Common myeloid progenitor, CD34-positive (primary cell): ENCODE data around the gene MED15.
"Not testable (repeated sequence)": the region's sequence is repeated elsewhere in the genome, so short reads cannot be mapped to it uniquely, and the experiment has no call there.

ENCODE experiments used
- CTCF ChIA-PET: fragments of 350-600 bp; sonication (Branson Sonifier 250); formaldehyde crosslinking; loops from one replicate; lab custom pipeline; 2021; ENCODE audit warnings: antibody characterized with exemption; lab: Charles Lee
- POLR2A ChIA-PET: fragments of 350-600 bp; sonication (Branson Sonifier 250); formaldehyde crosslinking; loops from one replicate; lab custom pipeline; 2021; ENCODE audit warnings: antibody characterized with exemption; lab: Charles Lee
- DNase-seq, 3 donors: peaks; one replicate each; pipeline versions ENCODE4 v3.0.0 to v3.0.0-alpha.2; 2013
- H3K27ac ChIP-seq, 2 experiments: 1 replicate in 1 of 2; 2 replicates in 1 of 2; pipeline ENCODE4 v1.7.0; 2013; ENCODE audit warnings: inconsistent platforms in 2 of 2, low read length in 2 of 2, mild to moderate bottlenecking in 2 of 2, low read depth in 1 of 2, moderate library complexity in 1 of 2; ENCODE audit not compliant: severe bottlenecking in 2 of 2, insufficient read depth in 1 of 2, poor library complexity in 1 of 2
- H3K27me3 ChIP-seq, 5 experiments: replicated peaks in 2 of 5; 1 replicate in 3 of 5; 2 replicates in 2 of 5; pipeline versions ENCODE4 v1.6.1 to v1.7.0; 2013; ENCODE audit warnings: low read length in 4 of 5, mild to moderate bottlenecking in 2 of 5, moderate library complexity in 2 of 5, inconsistent platforms in 1 of 5; ENCODE audit not compliant: insufficient read depth in 5 of 5, control insufficient read depth in 4 of 5
- H3K36me3 ChIP-seq, 4 experiments: 1 replicate in 2 of 4; 2 replicates in 2 of 4; pipeline versions ENCODE4 v1.6.1 to v1.7.0; 2013; ENCODE audit warnings: low read length in 3 of 4, control low read depth in 1 of 4, mild to moderate bottlenecking in 1 of 4; ENCODE audit not compliant: control insufficient read depth in 4 of 4, insufficient read depth in 4 of 4
- H3K4me1 ChIP-seq, 4 experiments: 1 replicate in 3 of 4; 2 replicates in 1 of 4; pipeline versions ENCODE4 v1.6.1 to v1.7.1; 2013; ENCODE audit warnings: low read length in 3 of 4, mild to moderate bottlenecking in 3 of 4, control low read depth in 1 of 4, inconsistent platforms in 1 of 4, moderate library complexity in 1 of 4; ENCODE audit not compliant: control insufficient read depth in 4 of 4, insufficient read depth in 4 of 4; ENCODE audit errors: control extremely low read depth in 1 of 4
- H3K4me3 ChIP-seq, 7 experiments: 1 replicate in 4 of 7; 2 replicates in 3 of 7; pipeline versions ENCODE4 v1.5.1 to v1.7.0; 2013; ENCODE audit warnings: mild to moderate bottlenecking in 7 of 7, low read length in 6 of 7, moderate library complexity in 6 of 7, inconsistent platforms in 2 of 7, low read depth in 2 of 7, control low read depth in 1 of 7; ENCODE audit not compliant: insufficient read depth in 4 of 7, control insufficient read depth in 1 of 7; ENCODE audit errors: extremely low read depth in 1 of 7
- H3K9me3 ChIP-seq, 5 experiments: 1 replicate in 4 of 5; 2 replicates in 1 of 5; pipeline versions ENCODE4 v1.6.1 to v1.7.1; 2013; ENCODE audit warnings: low read length in 4 of 5, mild to moderate bottlenecking in 2 of 5, inconsistent platforms in 1 of 5, low read depth in 1 of 5, moderate library complexity in 1 of 5; ENCODE audit not compliant: control insufficient read depth in 4 of 5, insufficient read depth in 2 of 5; ENCODE audit errors: control extremely low read depth in 1 of 5
- WGBS: methylation state at CpG from one replicate; pipeline ENCODE4 v1.1.5; 2013; ENCODE audit not compliant: insufficient coverage; 5-methylcytosine and 5-hydroxymethylcytosine counted together

Gene MED15

GRCh38 chr22:20471126-20471833 is 36.1 kb upstream of the MED15 start:
- WGBS: 100% methylated on average over 7 of the region's 9 CpGs

GRCh38 chr22:20472629-20473442 is 34.6 kb upstream of the MED15 start:
- DNase-seq: no peak
- Histone ChIP-seq H3K9me3 (no peaks in the 10 kb centered on the region), H3K27ac (no peak overlapping the region), H3K4me3 (no peak overlapping the region), H3K36me3 (peaks cover 2 to 23% (median 13%) of the 10 kb centered on the region in 4 experiments), H3K27me3 (no peaks in the 10 kb centered on the region), H3K4me1 (no peaks in the 10 kb centered on the region)
- CTCF ChIA-PET: interaction anchor here (1.2 kb wide), 1 partner anchor 54 kb away, joined by 3 read pairs; no protein-coding TSS in a partner anchor
- POLR2A ChIA-PET: no interaction called here
- 98% methylated on average over 9 of the region's 11 CpGs for WGBS

More at GRCh38 chr22:20471126-20471833, 36.1 kb upstream of the MED15 start:
- Histone ChIP-seq H3K4me3 (no peak overlapping the region), H3K27ac (no peak overlapping the region), H3K27me3 (no peaks in the 10 kb centered on the region), H3K36me3 (peaks cover 2 to 26% (median 13%) of the 10 kb centered on the region in 4 experiments), H3K4me1 (no peaks in the 10 kb centered on the region), H3K9me3 (no peaks in the 10 kb centered on the region)
- ChIA-PET POLR2A (no interaction called here), CTCF (interaction anchor here (0.6 to 1.5 kb wide), 2 partner anchors 16 to 94 kb away, joined by 3 read pairs; no protein-coding TSS in a partner anchor)
- DNase-seq: no peak

DNA sequence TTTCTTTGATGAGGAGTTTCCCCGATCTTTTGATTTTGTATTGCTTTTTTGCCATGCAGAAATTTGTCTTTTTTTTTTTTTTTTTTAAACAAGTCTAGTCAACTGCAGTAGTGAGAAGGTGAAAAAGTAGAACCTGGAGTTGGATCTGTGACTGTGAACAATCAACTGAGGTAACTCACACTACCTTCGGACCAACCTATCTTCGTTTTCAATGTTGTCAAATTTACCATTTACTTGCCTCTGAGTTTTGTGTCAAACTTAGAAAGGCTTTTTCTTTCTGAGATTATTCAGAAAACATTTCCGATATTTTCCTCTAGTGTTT is 32.3 kb upstream of the MED15 start:
- WGBS: no CpG with 5 or more reads among the region's 4 CpGs
- Histone ChIP-seq H3K9me3 (no peaks in the 10 kb centered on the region), H3K4me1 (no peaks in the 10 kb centered on the region), H3K36me3 (peaks cover 2 to 10% (median 9%) of the 10 kb centered on the region in 4 experiments), H3K27ac (no peak overlapping the region), H3K27me3 (no peaks in the 10 kb centered on the region), H3K4me3 (no peak overlapping the region)
- ChIA-PET CTCF (no interaction called here), POLR2A (no interaction called here)
- DNase-seq: no peak

DNA sequence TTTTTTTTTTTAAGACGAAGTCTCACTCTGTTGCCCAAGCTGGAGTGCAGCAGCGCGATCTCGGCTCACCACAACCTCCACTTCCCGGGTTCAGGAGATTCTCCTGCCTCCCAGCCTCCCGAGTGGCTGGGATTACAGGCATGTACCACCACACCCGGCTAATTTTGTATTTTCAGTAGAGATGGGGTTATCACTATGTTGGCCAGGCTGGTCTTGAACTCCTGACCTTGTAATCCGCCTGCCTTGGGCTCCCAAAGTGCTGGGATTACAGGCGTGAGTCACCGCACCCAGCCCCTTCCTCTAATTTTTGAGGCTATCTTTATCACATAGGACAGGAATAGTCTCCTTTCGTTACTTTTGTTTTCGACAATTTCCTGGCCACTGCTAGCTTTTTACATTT is 31.8 kb upstream of the MED15 start:
- DNase-seq, H3K4me3 ChIP-seq, CTCF ChIA-PET, H3K27ac ChIP-seq, H3K36me3 ChIP-seq, H3K9me3 ChIP-seq, POLR2A ChIA-PET, H3K27me3 ChIP-seq, H3K4me1 ChIP-seq: not testable (repeated sequence)
- WGBS: 95% methylated on average over 8 of the region's 12 CpGs

DNA sequence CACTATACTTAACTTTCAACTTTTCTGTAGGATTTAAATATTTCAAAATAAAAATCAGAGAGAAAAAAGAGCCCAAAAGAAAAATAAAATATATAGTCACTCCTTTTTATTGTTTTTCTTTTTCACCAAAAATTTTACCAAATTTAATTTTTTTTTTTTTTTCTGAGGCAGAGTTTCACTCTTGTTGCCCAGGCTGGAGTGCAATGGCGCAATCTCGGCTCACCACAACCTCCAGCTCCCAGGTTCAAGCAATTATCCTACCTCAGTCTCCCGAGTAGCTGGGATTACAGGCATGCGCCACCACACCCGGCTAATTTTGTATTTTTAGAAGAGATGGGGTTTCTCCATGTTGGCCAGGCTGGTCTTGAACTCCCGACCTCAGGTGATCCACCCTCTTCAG is 29.4 kb upstream of the MED15 start:
- H3K36me3 ChIP-seq, H3K4me1 ChIP-seq, POLR2A ChIA-PET, H3K4me3 ChIP-seq, H3K27me3 ChIP-seq, H3K9me3 ChIP-seq, DNase-seq, H3K27ac ChIP-seq, CTCF ChIA-PET: not testable (repeated sequence)
- no CpG with 5 or more reads among the region's 6 CpGs for WGBS

- DNase-seq: no peak
- Histone ChIP-seq H3K27ac (no peak overlapping the region), H3K36me3 (peaks cover 0 to 6% (median 0%) of the 10 kb centered on the region in 4 experiments), H3K4me3 (no peak overlapping the region), H3K27me3 (no peaks in the 10 kb centered on the region), H3K4me1 (no peaks in the 10 kb centered on the region), H3K9me3 (no peaks in the 10 kb centered on the region)
- POLR2A ChIA-PET: no interaction called here
- 100% methylated on average over 1 of the region's 1 CpG for WGBS
- CTCF ChIA-PET: no interaction called here
Measured at GRCh38 chr22:20479612-20480196, 27.7 kb upstream of the MED15 start.

DNA sequence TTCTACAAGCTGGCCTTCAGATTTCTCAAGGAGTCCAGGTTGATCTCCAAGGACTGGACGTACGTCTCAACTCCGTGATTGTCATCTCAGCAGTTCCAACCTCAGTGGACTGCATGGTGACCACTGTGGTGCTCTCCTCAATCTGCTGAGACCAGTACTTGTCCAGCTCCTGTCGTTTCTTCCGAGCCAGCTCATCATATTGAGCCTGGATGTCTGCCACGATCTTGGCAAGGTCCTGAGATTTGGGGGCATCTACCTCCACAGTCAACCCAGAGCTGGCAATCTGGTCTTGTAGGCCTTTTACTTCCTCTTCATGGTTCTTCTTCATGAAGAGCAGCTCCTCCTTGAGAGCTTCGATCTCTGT is 24.3 kb upstream of the MED15 start:
- H3K4me3 ChIP-seq, H3K27ac ChIP-seq, H3K27me3 ChIP-seq, H3K4me1 ChIP-seq, H3K9me3 ChIP-seq, DNase-seq, POLR2A ChIA-PET: not testable (repeated sequence)
- peaks cover 0 to 12% (median under 1%) of the 10 kb centered on the region in 4 experiments for H3K36me3 ChIP-seq
- CTCF ChIA-PET: interaction anchor here (1.0 to 1.5 kb wide), 3 partner anchors 10 to 27 kb away, joined by 3 read pairs; no protein-coding TSS in a partner anchor
- 97% methylated on average over 7 of the region's 7 CpGs for WGBS
